GM19372 (cell line): Measurements from ENCODE around the gene CCL19.

Source experiments
- ATAC-seq: cut with Tn5 transposase; IDR thresholded peaks from one replicate; pipeline ENCODE4 v1.9.1; 2021; ENCODE audit warnings: mild to moderate bottlenecking, low read depth, moderate library complexity; ENCODE audit not compliant: unreplicated experiment

The CCL19 gene

DNA sequence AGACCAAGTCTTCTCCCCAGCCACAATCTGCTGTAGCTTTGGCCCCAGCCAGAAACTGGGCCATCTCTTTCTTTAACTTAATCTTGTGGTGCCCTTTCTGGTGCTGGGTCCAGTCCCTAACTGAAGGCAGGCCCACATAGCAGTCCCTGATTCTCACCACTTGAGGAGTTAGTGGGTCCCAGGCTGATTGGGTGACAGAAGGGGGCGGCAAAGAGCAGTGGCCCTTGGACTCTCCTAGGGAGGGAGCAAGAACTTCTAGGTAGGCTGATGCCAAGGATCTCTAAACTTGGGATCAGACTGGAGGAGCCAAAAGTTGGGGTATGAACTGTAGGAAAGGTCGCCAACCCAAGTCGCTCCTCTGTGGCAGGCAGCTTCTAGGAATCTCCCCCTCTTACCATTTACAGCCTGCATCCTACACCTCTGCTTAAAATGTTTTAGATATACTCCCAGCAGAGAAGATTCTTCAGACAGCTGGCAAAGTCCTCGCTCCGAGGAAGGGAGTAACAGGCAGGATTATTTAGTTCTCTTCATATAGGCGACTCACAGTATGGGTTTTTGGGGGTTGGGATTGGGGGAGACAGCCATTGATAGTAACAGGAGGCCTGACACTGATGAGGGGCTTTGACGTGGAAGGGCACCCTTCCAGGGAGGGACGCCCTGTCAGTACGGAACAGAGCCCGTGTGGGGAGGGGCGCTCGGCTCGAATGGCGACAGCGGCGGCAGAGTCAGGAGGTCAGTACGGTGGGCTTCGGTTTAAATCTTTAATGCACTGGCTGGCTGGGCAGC is 26.6 kb downstream of the CCL19 start:
- peak; percentile 52 for ATAC-seq

GRCh38 chr9:34663303-34663605 is 27.8 kb downstream of the CCL19 start:
- ATAC-seq, result no peak

GRCh38 chr9:34662526-34663302 is 28.4 kb downstream of the CCL19 start, which contains the start of gene CCL27:
TSS of gene CCL27 (minus strand) at chr9:34662657. CDS start at chr9:34662633, 24 bp downstream.
- no peak for ATAC-seq

DNA sequence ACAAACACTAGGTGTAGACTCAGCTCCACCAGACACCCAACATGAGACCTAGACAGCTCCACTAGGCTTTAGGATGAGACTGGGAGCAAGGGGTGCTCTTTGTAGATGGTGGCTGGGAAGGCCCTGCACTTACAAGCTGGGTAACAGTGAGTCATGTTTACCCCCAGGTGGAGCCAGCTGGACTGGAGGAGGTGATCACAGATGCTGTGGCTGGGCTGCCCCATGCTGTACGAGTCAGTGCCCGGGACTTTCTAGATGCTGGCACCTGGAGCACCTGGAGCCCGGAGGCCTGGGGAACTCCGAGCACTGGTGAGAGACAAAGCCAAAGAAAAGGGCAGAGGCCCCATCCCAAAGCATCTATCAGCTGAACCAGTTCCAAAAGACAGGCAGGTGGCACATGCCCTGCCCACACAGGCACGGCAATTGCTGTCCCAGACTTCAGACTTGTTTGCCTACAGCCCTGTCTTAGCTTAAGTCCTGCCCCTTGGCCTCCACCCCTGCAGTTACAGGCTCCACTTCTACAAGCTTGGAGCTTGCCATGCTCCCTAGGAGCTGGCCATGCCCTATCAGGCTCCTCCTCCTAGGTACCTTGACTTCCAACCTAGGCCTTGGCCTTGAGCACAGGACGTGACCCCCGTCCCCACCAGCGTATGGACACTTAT is 31.4 kb downstream of the CCL19 start:
- ATAC-seq, result no peak

GRCh38 chr9:34658461-34658860 is 32.6 kb downstream of the CCL19 start:
- no peak for ATAC-seq

- no peak for ATAC-seq
Measured at GRCh38 chr9:34656992-34657391, 34.1 kb downstream of the CCL19 start.

DNA sequence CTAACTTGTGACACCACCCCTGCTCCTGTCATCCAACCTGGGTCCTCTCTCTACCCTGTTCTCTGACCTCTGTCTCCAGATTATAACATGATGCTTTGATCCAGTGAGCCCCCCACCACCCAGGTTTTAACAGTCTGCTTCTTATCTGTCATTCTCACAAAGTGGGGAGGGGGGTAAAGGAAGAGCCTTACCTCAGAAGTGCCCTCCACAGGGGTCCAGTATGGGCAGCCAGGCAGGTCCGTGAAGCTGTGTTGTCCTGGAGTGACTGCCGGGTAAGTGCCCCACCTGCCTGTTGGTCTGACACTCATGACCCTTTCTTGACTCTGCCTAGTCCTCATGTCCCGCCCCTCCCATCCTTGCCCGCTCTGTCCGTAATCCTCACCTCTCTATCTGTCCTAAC is 35.7 kb downstream of the CCL19 start:
- no peak for ATAC-seq

GRCh38 chr9:34654323-34655051 is 36.6 kb downstream of the CCL19 start:
- ATAC-seq, result no peak

GRCh38 chr9:34653151-34654072 is 37.7 kb downstream of the CCL19 start:
- no peak for ATAC-seq

- ATAC-seq, result no peak
Measured at GRCh38 chr9:34652602-34653000, 38.5 kb downstream of the CCL19 start.

DNA sequence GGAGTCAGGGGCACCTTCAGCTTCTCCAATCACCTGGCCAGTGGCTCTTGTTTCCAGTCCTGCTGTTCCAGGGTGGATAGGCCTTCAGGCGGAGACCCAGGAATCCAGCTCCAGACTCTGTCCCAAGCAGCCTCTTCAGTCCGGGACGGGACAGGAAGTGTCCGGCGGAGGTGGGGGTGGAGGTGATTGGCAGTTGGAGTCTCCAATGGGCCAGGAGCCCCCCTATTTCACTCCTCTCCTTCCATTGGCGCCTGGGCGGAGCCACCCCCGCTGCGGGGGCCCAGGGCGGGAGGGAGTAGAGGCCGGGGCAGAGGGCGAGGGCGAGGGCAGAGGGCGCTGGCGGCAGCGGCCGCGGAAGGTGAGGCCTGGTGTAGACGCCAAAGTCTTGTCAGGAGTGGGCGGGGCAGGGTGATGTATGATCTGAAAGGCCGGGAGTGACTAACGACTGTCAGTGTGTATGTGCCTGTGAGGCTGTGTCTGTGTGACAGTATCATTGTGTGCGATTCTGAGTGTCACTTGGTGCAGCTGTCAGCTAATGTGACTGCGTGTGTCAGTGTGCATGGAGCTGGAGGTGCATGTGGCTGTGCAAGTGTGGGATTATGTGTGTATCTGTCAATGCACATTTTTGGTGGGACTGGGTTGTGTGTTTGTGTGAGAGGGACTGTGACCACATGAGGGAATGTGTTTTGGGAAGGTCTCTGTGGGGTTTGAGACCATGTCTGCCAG is 39.0 kb downstream of the CCL19 start, which contains the start of gene IL11RA:
Gene IL11RA (plus strand): TSS at position 310 of the 726 bp plus-strand sequence. CDS start 3,033 bp downstream, outside the sequence.
- ATAC-seq, result no peak

GRCh38 chr9:34651321-34651720 is 39.8 kb downstream of the CCL19 start:
- no peak for ATAC-seq

- no peak for ATAC-seq
Measured at GRCh38 chr9:34650816-34651215, 40.3 kb downstream of the CCL19 start.

DNA sequence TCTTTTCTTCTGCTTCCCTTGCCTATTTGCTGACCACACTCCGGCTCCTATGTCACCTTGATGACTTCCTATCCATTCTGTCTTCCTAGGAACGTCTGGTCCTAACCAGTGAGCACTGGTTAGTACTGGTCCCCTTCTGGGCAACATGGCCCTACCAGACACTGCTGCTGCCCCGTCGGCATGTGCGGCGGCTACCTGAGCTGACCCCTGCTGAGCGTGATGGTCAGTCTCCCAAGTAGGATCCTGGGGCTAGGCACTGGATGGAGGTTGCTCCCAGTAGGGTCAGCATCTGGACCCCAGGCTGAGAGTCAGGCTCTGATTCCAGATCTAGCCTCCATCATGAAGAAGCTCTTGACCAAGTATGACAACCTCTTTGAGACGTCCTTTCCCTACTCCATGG is 42.4 kb downstream of the CCL19 start:
- ATAC-seq, result no peak

DNA sequence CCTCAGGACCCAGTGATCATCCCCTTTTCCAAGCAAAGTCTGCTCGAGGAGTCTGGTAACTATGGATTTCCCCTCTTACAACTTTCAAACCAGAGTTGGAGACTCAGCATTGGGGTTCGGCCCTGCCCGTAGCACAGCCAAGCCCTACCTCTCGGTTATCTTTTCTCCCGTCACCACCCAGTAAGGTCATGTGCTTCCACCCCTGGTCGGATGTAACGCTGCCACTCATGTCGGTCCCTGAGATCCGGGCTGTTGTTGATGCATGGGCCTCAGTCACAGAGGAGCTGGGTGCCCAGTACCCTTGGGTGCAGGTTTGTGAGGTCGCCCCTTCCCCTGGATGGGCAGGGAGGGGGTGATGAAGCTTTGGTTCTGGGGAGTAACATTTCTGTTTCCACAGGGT is 43.4 kb downstream of the CCL19 start:
- ATAC-seq, result no peak

DNA sequence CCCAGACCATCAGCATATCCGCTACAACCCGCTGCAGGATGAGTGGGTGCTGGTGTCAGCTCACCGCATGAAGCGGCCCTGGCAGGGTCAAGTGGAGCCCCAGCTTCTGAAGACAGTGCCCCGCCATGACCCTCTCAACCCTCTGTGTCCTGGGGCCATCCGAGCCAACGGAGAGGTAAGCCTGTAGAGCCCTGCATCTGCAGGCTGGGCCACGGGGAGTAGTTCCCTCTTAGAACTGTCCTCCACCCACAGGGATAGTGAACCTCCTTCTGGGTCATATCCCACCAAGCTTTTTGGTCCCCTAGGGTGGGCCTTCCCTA is 44.0 kb downstream of the CCL19 start:
- no peak for ATAC-seq

GRCh38 chr9:34646211-34647083 is 44.6 kb downstream of the CCL19 start, which contains the start of gene GALT:
TSS of gene GALT (plus strand) at chr9:34646675. CDS start at chr9:34646705, 30 bp downstream.
- peak; percentile 82 for ATAC-seq

DNA sequence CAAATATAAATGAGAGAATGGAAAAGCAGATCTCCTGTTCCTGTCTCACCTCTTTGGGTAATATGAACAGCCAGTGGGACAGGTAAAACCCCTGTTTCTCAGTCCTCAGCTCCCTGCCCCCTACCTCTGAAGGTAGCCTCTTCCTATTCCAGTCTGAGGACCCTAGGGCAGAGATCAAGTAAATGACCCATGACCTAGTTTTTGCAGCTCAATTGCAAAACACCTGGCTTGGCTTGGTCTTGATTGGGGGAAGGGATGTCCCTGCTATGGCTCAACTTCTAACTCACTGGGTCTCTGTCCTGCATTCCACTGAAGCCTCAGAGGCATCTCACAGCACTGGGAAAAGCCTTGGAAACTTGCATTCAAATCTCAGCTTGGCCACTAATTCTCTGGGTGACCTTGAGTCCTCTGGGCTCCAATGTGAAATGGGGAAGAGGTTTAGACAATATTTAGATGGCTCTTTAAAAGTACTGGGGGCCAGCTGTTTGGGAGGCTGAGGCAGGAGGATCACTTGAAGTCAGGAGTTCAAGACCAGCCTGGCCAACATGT is 46.2 kb downstream of the CCL19 start:
- no peak for ATAC-seq
